HepG2 (cell line): Measurements from ENCODE around the gene AATF. TPM values are rescaled to one million over a fixed set of nuclear protein-coding genes. Genes with fewer than 3 reads are reported as not detected.

ENCODE experiments used
- ELF1 ChIP-seq: sonication (generic); formaldehyde crosslinking; IDR thresholded peaks from 2 replicates; pipeline ENCODE4 v1.4.0; 2020; ENCODE audit warnings: missing genetic modification reagents
- FOXA1 ChIP-seq, 2 experiments: fragments of 450-650 bp in 1 of 2; sonication (generic) in 1 of 2; formaldehyde crosslinking in 1 of 2; IDR thresholded peaks; 2 replicates each; pipeline versions ENCODE4 v1.4.0 to v1.6.1; 2016 to 2020; ENCODE audit warnings: missing genetic modification reagents in 1 of 2
- NFIC ChIP-seq: IDR thresholded peaks from 2 replicates; pipeline ENCODE4 v1.6.1; 2012; ENCODE audit warnings: mild to moderate bottlenecking, low read length, inconsistent platforms
- RFX5 ChIP-seq: IDR thresholded peaks from 2 replicates; pipeline ENCODE4 v1.6.1; 2011; ENCODE audit warnings: low read depth, low read length, improper control_type of control experiment
- U2AF1 ChIP-seq: fragments of 200-400 bp; formaldehyde crosslinking; optimal IDR thresholded peaks from 2 replicates; pipeline ENCODE3; 2017; ENCODE audit warnings: mild to moderate bottlenecking, low read depth, low read length
- ZNF598 ChIP-seq: sonication (generic); formaldehyde crosslinking; IDR thresholded peaks from 2 replicates; pipeline ENCODE4 v1.5.1; 2020; ENCODE audit warnings: mild to moderate bottlenecking, missing genetic modification reagents, borderline replicate concordance
- polyA plus RNA-seq, 8 experiments: library from polyadenylated mRNA; depleted of rRNA in 3 of 8; stranded (reverse) in 7 of 8; unstranded in 1 of 8; fragments of >200 nt; fragmentation: Illumina TruSeq in 4 of 8; extraction: Trizol in 4 of 8; gene quantifications; 2 replicates each; pipeline versions ENCODE4 v1.2.1 to v1.2.3, GENCODE V29; 2011 to 2016; ENCODE audit warnings: low read depth in 4 of 8, missing spikeins in 1 of 8, mixed read lengths in 1 of 8; ENCODE audit not compliant: insufficient read depth in 1 of 8
- total RNA-seq, 5 experiments: library from RNA; depleted of rRNA; stranded (reverse); fragments of >200 nt; fragmentation: Illumina TruSeq; extraction: Trizol; gene quantifications; 2 replicates each; pipeline ENCODE4 v1.2.3, GENCODE V29; 2016; ENCODE audit warnings: low read depth in 1 of 5
- TF ChIP-seq, protein P1 (sequence below): sonication (generic); formaldehyde crosslinking; IDR thresholded peaks from 2 replicates; pipeline ENCODE4 v1.4.0; 2020; ENCODE audit warnings: missing genetic modification reagents
- TF ChIP-seq, protein P2 (sequence below): sonication (generic); formaldehyde crosslinking; IDR thresholded peaks from 2 replicates; pipeline ENCODE4 v1.8.0; 2023; ENCODE audit warnings: mild to moderate bottlenecking, missing genetic modification reagents
- TF ChIP-seq, protein P3 (sequence below): sonication (generic); formaldehyde crosslinking; IDR thresholded peaks from 2 replicates; pipeline ENCODE4 v1.8.1; 2023; ENCODE audit warnings: mild to moderate bottlenecking, missing genetic modification reagents
- TF ChIP-seq, protein P4 (sequence below): IDR thresholded peaks from 2 replicates; pipeline ENCODE4 v1.6.1; 2016; ENCODE audit warnings: mild to moderate bottlenecking

AATF gene
- total and polyA plus RNA-seq, 2 of the 13 experiments (the other 11 are each of a cell fraction or from before 2014, with no cell fraction given): 9.1 to 53.3 TPM

DNA sequence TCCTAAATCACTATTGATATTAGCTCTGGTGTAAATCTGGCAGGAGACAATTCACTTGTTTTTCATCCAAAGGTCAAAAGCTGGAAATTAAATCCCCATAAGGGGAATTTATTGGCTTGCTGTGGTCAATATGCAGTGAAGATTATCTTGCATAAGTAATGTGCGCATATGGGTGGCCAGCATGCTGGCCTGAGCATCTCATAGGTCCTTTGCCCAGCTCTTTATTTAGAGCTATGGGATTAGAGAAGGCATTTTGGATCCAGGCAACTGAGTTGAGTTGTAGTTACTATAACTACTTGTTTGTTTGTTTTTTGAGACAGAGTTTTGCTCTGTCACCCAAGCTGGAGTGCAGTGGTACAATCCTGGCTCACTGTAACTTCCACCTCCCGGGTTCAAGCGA is 110.7 kb downstream of the AATF start (continued):
- no peak for TF ChIP-seq NFIC
- TF ChIP-seq ZNF598 (CRISPR knock-in tag): no peak
- TF ChIP-seq, protein P1, sequence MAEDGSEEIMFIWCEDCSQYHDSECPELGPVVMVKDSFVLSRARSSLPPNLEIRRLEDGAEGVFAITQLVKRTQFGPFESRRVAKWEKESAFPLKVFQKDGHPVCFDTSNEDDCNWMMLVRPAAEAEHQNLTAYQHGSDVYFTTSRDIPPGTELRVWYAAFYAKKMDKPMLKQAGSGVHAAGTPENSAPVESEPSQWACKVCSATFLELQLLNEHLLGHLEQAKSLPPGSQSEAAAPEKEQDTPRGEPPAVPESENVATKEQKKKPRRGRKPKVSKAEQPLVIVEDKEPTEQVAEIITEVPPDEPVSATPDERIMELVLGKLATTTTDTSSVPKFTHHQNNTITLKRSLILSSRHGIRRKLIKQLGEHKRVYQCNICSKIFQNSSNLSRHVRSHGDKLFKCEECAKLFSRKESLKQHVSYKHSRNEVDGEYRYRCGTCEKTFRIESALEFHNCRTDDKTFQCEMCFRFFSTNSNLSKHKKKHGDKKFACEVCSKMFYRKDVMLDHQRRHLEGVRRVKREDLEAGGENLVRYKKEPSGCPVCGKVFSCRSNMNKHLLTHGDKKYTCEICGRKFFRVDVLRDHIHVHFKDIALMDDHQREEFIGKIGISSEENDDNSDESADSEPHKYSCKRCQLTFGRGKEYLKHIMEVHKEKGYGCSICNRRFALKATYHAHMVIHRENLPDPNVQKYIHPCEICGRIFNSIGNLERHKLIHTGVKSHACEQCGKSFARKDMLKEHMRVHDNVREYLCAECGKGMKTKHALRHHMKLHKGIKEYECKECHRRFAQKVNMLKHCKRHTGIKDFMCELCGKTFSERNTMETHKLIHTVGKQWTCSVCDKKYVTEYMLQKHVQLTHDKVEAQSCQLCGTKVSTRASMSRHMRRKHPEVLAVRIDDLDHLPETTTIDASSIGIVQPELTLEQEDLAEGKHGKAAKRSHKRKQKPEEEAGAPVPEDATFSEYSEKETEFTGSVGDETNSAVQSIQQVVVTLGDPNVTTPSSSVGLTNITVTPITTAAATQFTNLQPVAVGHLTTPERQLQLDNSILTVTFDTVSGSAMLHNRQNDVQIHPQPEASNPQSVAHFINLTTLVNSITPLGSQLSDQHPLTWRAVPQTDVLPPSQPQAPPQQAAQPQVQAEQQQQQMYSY (CRISPR knock-in tag): no peak
- no peak for TF ChIP-seq RFX5
- TF ChIP-seq FOXA1 (IDR thresholded peaks at IDR 0.05): no peak
- TF ChIP-seq FOXA1 (CRISPR knock-in tag; IDR thresholded peaks at IDR 0.05): no peak
- TF ChIP-seq, protein P2, sequence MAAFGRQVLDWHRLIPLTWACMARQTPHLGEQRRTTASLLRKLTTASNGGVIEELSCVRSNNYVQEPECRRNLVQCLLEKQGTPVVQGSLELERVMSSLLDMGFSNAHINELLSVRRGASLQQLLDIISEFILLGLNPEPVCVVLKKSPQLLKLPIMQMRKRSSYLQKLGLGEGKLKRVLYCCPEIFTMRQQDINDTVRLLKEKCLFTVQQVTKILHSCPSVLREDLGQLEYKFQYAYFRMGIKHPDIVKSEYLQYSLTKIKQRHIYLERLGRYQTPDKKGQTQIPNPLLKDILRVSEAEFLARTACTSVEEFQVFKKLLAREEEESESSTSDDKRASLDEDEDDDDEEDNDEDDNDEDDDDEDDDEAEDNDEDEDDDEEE (CRISPR knock-in tag): no peak
- TF ChIP-seq ELF1: no peak
- TF ChIP-seq, protein P3, sequence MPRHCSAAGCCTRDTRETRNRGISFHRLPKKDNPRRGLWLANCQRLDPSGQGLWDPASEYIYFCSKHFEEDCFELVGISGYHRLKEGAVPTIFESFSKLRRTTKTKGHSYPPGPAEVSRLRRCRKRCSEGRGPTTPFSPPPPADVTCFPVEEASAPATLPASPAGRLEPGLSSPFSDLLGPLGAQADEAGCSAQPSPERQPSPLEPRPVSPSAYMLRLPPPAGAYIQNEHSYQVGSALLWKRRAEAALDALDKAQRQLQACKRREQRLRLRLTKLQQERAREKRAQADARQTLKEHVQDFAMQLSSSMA (CRISPR knock-in tag): no peak
- TF ChIP-seq, protein P4, sequence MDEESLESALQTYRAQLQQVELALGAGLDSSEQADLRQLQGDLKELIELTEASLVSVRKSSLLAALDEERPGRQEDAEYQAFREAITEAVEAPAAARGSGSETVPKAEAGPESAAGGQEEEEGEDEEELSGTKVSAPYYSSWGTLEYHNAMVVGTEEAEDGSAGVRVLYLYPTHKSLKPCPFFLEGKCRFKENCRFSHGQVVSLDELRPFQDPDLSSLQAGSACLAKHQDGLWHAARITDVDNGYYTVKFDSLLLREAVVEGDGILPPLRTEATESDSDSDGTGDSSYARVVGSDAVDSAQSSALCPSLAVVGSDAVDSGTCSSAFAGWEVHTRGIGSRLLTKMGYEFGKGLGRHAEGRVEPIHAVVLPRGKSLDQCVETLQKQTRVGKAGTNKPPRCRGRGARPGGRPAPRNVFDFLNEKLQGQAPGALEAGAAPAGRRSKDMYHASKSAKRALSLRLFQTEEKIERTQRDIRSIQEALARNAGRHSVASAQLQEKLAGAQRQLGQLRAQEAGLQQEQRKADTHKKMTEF (CRISPR knock-in tag): no peak
- TF ChIP-seq U2AF1: no peak
